Left renal pelvis (tissue), 4 donors: ENCODE measurements around the gene DHCR7. TPM values are rescaled to one million over a fixed set of nuclear protein-coding genes. Genes with fewer than 3 reads are reported as not detected.

Experiments used
- DNase-seq, 4 donors: peaks; one replicate each; pipeline ENCODE4 v3.0.0-alpha.2; 2013; ENCODE audit warnings: low read depth in 4 of 4, low spot score in 3 of 4
- polyA plus RNA-seq, 4 donors: library from polyadenylated mRNA; unstranded; fragments of 120-200 nt; gene quantifications; one replicate each; pipeline ENCODE4 v1.2.1, GENCODE V29; 2013; ENCODE audit not compliant: insufficient read length in 4 of 4

The DHCR7 gene
- polyA plus RNA-seq, 4 donors = 21.6 to 40.4 (median 37.7) TPM

- DNase-seq = no peak
These were observed 30.3 kb upstream of the DHCR7 start for GRCh38 chr11:71478528-71478840.

DNA sequence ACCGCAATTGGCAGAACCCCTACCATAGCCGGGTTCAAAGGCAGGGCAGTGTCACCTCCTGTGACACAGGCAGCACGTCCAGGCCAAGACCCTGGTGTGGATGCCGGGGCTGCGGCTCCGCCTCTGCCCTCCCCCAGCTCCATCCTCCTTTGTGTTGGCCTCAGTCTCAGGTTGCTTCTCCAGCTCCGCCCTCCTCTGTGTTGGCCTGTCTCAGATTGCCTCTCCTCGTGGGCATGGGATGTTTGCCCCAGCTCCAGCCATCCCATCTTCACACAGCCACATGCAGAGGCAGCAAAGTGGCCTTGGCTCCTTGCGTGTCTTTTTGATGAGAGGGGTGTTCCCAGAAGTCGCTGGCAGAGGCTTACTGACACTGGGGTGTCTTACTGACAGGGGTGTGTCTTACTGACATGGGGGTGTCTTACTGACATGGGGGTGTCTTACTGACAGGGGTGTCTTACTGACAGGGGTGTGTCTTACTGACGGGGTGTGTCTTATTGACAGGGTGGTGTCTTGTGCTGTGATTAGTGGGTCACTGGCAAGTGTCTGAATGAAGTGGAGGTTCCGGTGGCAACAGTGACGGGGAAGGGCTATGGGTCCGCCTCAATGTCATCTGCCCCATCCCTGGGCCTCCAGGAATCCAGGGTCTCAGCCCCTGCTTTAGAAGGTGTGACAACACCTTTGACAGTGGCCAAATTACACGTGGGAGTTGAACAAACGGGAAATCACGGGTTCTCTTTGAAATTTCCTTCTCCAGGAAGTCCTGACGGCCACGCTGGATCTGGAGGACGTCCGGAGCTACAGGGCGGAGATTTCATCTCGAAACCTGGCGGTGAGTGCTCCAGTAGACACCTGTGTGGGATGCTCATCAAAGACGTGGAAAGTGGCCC lies 29.7 kb upstream of the DHCR7 start:
- no peak for DNase-seq

GRCh38 chr11:71476926-71477640 lies 28.9 kb upstream of the DHCR7 start:
- DNase-seq = no peak

DNA sequence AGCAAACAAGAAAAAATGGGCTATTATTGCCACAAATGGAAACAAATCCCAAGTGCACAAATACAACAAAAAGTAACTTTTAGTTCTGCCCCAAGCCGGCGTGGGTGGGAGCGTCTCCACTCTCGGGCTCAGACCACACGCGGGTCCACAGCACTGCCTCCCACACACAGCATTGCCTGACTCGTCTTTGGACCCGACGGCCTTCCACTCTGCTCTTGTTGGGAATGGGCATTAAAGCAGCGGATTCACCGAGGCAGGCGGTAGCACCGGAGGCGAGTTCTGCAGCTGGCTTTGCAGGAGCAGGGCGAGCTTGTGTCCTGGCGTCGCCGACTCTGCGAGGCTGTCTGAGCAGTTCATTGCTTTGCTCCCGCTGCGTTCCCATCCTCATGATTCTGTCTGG lies 27.8 kb upstream of the DHCR7 start:
- DNase-seq = no peak

DNA sequence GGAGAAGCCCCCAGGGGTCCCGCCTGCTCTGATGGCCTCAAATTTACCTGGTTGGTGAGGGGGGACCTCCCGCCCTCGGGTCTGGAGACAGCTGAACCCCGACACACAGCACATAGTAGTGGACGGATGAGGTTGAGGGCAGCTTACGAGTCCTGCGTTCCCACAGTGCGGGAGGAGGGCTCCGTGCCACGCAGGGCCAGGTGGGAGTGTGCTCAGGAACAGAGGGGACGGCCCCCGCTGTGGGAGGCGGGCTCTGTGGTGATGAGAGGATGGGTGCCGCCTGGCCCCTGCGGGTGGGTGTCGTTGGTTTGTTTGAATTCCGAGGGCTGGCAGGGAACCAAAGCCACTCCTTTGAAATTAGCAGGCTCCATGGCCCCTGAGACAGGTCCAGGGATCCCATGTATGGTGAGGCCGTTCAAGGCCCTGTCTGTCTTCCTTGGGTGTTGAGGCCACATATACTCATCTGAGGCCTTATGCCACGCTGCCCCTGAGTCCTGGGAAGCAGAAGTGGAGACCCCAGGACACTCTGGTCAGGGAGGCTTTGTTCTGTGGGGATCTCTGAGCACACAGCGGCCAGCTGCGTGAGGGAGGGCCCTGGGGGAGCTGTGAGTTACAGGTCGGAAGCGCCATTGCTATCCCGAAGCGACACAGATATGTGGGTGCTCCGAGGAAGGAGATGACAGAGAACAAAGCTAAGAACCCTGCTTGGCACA lies 26.7 kb upstream of the DHCR7 start:
- no peak for DNase-seq

GRCh38 chr11:71474141-71474770 lies 26.1 kb upstream of the DHCR7 start:
- DNase-seq = no peak

GRCh38 chr11:71473793-71474080 lies 25.5 kb upstream of the DHCR7 start:
- DNase-seq = no peak

GRCh38 chr11:71472941-71473792 lies 25.0 kb upstream of the DHCR7 start:
- DNase-seq = no peak

DNA sequence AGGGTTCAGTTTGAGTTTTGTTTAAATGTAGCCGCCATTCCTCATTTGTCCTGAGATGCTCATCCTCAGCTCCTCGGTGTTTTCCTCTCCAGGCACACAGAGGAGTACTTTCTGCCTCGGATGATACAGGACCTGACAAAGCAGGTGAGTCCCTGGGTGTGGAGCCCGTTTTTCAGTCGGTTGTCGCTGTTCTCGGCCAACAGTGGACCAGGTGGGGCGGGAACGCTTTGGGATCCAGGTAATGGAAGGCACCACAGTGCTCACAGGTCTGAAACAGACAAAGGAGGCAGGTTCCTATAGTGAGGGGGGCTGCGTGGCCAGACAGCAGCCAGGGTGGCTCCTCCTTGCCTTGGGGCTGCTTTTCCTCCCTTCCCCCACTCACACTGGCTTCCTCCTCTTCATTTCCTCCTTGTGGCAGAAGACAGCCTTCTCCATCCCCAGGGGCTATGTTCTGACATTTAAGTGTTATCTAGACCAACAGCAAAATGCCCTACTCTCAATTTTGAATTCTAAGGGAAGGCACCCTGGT lies 24.2 kb upstream of the DHCR7 start:
- no peak for DNase-seq

DNA sequence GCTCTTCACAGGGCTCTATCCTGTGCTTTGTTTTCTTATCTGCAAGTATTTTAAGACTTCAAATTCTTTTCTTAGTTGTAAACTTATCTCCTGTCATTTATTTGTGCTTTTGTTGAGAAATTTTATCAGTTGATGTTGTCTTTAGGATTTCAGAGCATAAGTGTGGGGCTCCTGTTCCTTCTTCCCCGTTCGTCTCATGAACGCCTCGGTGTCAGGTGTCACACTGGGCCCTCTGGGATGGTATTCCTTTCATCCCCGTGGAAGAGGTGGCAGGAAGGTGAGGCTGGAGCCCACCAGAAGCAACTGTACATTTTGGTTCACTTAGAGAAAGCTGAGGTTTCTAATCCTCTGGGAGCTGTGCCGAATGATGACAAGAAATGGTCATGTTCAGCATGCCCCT lies 22.8 kb upstream of the DHCR7 start:
- DNase-seq = no peak

DNA sequence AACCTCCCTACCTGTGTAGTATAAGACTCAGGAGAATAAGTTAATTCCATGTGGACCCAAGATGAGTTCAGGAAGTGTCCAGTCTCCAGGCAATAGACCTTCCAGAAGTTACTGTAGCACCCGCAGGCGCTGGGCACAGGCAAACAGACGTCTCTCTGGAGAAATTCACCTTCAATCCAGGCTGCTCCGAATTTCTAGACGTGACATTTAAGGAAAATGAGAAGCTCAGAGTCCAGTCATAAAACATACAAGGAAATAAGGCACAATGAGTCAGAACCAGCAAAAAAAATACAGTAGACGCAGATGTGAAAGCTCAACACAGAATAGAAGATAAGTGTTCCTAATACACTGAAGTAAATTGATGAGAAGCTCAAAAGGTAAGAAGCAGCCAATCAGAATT lies 19.0 kb upstream of the DHCR7 start:
- no peak for DNase-seq

- DNase-seq = no peak
These were observed 18.2 kb upstream of the DHCR7 start for GRCh38 chr11:71466358-71466757.

DNA sequence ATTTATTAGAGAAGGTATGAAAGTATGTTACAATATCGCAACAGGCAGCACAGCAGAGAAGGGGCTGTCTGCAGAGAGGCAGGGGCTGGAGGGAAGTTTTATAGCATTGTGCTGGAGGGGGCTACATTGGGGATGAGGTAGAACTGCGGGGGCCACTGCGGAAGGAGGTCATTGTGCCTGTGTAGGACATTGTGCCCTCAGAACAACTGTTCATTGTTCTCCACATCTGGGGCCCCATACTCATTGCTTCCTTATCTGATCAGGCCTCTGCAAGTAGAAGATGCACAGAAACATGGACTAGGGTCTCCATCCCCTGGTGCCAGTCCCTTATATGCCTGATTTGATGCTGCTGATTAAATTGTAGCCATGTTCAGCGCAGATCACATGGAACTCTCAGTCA lies 16.9 kb upstream of the DHCR7 start:
- no peak for DNase-seq

GRCh38 chr11:71463331-71464211 lies 15.4 kb upstream of the DHCR7 start:
- DNase-seq = no peak

- no peak for DNase-seq
These were observed 14.5 kb upstream of the DHCR7 start for GRCh38 chr11:71462726-71463125.

DNA sequence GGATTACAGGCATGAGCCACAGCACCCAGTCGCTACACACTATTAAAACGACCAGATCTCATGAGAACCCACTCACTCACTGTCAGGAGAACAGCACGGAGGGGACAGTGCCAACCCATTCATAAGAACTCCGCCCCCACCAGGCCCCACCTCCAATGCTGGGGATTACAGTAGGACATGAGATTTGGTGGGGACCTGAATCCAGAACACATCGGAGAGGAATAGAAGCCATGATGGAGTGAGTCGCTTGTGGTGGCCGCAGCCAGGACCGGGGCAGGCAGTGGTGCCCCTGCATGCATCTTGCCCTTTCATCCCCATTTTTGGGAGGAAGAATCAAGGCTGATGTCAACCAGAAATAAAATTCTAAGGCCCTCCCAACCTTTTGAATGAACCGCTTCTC lies 13.5 kb upstream of the DHCR7 start:
- no peak for DNase-seq

GRCh38 chr11:71459767-71460320 lies 11.7 kb upstream of the DHCR7 start:
- no peak for DNase-seq

DNA sequence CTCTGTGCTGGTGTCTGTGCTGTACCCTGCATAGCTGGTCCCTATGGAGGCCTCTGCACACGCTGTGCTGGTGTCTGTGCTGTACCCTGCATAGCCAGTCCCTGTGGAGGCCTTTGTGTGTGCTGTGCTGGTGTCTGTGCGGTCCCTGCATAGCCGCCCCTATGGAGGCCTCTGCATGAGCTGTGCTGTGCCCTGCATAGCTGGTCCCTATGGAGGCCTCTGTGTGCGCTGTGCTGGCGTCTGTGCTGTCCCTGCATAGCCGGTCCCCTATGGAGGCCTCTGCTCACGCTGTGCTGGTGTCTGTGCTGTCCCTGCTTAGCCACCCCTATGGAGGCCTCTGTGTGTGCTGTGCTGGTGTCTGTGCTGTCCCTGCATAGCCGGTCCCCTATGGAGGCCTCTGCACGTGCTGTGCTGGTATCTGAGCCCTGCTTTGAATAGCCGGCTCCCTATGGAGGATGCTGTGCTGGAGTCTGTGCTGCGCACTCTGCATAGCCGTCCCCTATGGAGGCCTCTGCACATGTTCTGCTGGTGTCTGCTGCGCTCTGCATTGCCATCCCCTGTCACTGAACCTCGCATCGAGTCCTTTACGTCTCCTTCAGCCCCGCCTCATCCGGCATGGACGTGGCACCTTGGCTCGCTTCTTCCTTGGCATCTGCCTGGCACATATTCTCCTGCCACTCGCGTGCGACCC lies 11.0 kb upstream of the DHCR7 start:
- no peak for DNase-seq
